Heart left ventricle (tissue), 13 donors: Measurements from ENCODE around the gene CBFA2T2.

ENCODE experiments used
- POLR2A ChIP-seq, 2 donors: fragments of 450-650 bp; IDR thresholded peaks; one replicate each; pipeline ENCODE4 v1.6.1; 2017; ENCODE audit warnings: antibody characterized with exemption in 2 of 2, mild to moderate bottlenecking in 2 of 2, moderate library complexity in 2 of 2
- TF ChIP-seq, protein P1 (sequence below), 12 donors: fragments of 200-600 bp; sonication (generic) in 4 of 12; IDR thresholded peaks; one replicate each; pipeline versions ENCODE4 v1.5.0 to v1.8.0; 2018 to 2022; ENCODE audit warnings: antibody characterized with exemption in 12 of 12, mild to moderate bottlenecking in 5 of 12
- donor health status: ischemic (EF 13 %, LVEDD 7.1; RV severe dilation, severe dysfunction).
- donor health status: DM: no; HTN: yes; CAD: no.
- donor health status: DM: no; HTN: no; CAD: no.
- donor health status: ischemic (EF 25% LVEDD 6.9; RV normal size, moderate dysfunction).
- donor health status: ischemic (EF 25% LVEDD 5.7; RV mildly dilated, moderate dysfunction).
- donor health status: ischemic (EF 35%, LVEDD 5.7; RV mildly dilated, moderate dysfunction).
- donor health status: nonischemic (EF 11% LVEDD 7.7; RV severe dilation, severe dysfunction).
- donor health status: DM: yes; HTN: yes; CAD: no.
- donor health status: PGD.
- donor health status: ischemic (EF 29% LVEDD 5.4; RV normal size, mild dysfunction).
- donor health status: nonischemic (EF 23%, LVEDD 6.1; RV moderate dilation, normal function).

DNA sequence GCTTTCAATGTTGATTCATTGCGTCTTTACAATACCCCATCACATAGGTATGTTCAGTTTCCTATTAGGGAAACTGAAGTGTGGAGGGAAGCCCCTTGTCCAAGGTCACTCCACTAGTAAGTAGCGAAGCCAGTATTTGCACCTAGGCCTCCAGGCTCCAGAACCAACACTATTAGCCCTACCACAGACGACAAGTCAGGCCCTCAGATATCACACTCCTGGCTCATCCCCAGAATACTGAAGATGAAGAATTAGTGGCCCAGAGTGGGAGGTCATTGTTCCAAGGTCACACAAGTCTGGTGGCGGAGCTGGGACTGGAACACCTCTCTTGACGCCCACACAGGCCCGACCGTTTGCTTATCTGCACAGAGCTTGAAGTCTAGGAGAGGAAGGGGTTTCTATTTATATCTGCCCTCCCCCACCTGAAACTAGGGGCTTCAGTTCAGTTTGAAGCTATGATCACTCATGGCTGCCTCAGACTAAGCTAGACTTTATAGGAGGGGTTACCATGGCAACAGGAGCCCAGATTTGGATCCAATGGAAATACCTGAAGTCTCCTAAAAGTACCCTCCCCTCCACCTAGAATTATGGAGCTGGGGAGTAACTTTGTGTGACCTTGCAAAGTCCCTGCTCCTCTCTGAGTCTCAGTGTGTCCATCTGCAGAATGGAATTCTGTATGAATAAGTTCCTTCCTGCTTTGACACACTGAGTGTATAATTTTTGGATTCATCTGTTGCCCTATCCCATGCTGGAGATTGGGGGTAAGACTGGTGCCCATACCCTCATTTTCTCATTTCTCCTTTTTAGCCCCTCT is 48.5 kb upstream of the CBFA2T2 start:
- no peak for TF ChIP-seq POLR2A (IDR thresholded peaks at IDR 0.05)
- TF ChIP-seq, protein P1, sequence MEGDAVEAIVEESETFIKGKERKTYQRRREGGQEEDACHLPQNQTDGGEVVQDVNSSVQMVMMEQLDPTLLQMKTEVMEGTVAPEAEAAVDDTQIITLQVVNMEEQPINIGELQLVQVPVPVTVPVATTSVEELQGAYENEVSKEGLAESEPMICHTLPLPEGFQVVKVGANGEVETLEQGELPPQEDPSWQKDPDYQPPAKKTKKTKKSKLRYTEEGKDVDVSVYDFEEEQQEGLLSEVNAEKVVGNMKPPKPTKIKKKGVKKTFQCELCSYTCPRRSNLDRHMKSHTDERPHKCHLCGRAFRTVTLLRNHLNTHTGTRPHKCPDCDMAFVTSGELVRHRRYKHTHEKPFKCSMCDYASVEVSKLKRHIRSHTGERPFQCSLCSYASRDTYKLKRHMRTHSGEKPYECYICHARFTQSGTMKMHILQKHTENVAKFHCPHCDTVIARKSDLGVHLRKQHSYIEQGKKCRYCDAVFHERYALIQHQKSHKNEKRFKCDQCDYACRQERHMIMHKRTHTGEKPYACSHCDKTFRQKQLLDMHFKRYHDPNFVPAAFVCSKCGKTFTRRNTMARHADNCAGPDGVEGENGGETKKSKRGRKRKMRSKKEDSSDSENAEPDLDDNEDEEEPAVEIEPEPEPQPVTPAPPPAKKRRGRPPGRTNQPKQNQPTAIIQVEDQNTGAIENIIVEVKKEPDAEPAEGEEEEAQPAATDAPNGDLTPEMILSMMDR (IDR thresholded peaks at IDR 0.05): no peak
